ENCODE measurements around the gene SIK3.
"Not testable (repeated sequence)": the region's sequence is repeated elsewhere in the genome, so short reads cannot be mapped to it uniquely, and the experiment has no call there.

SIK3 gene

GRCh38 chr11:117075186-117075585 is 23.0 kb downstream of the SIK3 start:
- DNase-seq, result no peak

DNA sequence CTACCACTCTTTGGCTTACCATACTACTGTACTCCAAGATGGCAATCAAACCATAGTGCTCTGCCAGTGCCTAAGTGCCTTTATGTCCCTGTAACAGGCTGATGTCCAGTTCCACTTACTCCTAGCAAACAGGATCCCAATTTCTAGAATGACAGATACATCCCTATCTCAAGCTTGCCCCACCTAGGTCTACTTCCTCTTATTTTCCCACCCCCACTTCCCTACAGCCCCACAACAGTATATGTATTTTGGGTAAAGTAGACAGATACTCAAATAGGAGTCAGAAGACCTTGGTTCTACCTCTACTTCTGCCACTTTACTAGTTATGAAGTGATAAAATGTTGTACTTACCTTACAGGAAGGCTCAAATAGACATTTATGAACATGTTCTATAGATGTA is 24.1 kb downstream of the SIK3 start:
- DNase-seq, result no peak

GRCh38 chr11:117073539-117073938 is 24.7 kb downstream of the SIK3 start:
- DNase-seq, result no peak

GRCh38 chr11:117072517-117073461 is 25.4 kb downstream of the SIK3 start:
- DNase-seq, result no peak

DNA sequence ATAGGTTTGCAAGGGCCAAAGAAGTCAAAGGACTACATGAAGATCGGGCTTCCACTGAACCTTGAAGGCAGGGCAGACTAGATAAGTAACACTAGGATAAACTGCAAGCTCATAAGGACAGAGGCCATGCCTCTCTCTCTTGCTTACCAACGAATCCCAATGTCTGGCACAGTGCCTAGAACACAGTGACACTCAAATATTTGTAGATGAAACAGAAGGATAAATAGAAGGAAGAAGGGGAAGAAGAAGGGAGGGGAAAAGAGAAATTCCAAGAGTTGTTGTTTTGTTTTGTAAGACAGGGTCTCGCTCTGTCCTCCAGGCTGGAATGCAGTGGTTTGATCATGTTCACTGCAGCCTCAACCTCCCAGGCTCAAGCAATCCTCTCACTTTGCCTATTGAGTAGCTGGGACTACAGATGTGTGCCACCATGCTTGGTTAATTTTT is 26.9 kb downstream of the SIK3 start:
- DNase-seq, result no peak

- DNase-seq, result no peak
These were observed 28.2 kb downstream of the SIK3 start for GRCh38 chr11:117070016-117070415.

DNA sequence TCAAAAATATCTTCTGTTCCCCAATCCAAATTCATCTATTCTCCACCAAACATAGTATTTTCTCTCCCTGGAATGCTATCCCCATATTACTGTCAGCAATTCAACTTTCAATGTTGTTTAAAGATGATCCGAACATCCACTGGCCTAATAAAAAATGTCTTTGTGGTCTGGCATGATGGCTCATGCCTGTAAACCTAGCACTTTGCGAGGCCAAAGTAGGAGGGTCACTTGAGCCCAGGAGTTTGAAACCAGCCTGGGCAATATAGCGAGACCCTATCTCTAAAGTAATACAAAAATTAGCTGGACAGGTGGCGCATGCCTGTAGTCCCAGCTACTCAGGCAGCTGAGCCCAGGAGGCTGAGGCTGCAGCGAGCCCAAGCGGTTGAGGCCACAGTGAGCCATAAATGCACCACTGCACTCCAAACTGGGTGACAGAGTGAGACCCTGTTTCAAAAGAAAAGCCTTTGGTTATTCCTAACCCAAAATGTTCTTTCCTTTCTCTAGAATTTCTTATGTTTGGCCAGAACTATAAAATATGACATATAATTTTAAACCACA is 29.8 kb downstream of the SIK3 start:
- no peak for DNase-seq

- no peak for DNase-seq
These were observed 31.3 kb downstream of the SIK3 start for GRCh38 chr11:117066959-117067358.

- no peak for DNase-seq
These were observed 34.0 kb downstream of the SIK3 start for GRCh38 chr11:117064275-117064674.

GRCh38 chr11:117062498-117062897 is 35.7 kb downstream of the SIK3 start:
- no peak for DNase-seq

DNA sequence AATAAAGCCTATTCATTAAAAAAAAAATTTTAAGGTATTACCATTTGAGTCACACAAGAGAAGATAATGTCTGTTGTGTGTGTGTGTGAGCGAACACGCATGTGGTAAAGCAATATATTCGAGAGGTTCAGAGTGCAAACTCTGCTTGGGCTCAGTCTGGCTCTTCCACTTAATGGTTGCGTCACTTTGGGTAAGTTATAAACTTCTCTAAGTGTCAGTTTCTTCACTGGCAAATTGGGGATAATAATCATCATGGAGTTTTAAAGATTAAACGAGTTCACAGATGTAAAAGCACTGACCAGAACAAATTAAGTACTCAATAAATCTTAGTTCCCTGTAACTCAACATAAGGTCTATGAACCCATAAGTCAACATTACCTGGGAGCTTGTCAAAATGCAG is 37.0 kb downstream of the SIK3 start:
- no peak for DNase-seq

DNA sequence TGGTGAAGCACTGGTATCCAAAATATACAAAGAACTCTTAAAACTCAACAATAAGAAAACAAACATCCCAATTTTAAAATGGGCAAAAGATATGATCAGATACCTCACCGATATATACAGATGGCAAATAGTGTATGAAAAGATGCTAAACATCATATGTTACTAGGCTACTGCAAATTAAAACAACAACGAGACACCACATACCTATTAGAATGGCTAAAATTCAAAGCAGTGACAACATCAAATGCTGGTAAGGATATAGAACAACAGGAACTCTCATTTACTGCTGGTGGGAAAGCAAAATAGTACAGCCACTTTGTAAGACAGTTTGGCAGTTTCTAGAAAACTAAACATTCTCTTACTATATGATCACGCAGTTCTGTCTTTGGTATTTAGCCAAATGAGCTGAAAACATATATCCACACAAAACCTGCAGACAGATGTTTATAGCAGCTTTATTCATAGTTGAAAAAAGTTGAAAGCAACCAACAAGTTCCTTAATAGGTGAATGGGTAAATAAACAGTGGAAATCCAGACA is 38.5 kb downstream of the SIK3 start:
- DNase-seq, result no peak

DNA sequence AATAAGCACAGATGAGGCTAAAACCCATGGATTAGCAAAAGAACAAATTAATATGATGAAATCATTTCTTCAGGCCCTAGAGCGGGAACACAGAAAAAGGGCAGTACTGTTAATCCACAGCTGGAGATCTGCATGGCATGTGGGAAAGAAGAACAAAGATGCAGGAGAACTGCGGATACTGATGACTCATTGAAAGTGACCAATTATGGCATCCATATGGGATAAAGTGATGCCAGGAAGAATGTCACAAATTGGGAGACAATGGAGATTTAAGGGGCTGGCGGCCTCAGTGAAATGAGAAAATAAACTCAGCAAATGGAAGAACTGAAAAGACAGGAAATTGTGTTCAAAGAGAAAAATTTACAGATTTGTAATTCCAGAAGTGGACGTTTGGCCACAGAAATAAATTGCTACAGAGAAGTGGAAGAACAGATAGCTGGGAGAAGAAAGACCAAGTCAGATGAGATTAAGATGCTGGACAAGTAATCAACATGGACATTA is 39.4 kb downstream of the SIK3 start:
- DNase-seq, result no peak

DNA sequence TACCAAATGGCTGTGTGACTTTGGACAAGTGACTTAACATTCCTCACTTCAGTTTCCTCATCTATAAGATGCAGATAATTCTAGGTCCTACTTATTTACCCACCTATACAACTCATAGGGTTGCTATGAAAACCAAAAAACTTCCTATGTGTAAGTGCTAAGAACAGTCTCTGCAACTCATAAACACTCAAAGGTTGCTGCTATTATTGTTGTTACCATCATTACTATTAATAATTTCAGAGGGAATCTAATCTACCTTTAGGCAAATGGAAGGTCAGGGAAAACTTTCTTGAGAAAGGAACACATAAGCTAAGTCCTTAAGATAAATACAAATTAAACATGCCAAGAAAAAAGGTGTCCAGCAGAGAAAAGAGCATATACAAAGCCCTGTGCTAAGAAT is 40.5 kb downstream of the SIK3 start:
- no peak for DNase-seq

GRCh38 chr11:117057317-117057716 is 40.9 kb downstream of the SIK3 start:
- no peak for DNase-seq

- DNase-seq, result no peak
These were observed 42.8 kb downstream of the SIK3 start for GRCh38 chr11:117055469-117055868.

- no peak for DNase-seq
These were observed 43.8 kb downstream of the SIK3 start for GRCh38 chr11:117054382-117054781.

DNA sequence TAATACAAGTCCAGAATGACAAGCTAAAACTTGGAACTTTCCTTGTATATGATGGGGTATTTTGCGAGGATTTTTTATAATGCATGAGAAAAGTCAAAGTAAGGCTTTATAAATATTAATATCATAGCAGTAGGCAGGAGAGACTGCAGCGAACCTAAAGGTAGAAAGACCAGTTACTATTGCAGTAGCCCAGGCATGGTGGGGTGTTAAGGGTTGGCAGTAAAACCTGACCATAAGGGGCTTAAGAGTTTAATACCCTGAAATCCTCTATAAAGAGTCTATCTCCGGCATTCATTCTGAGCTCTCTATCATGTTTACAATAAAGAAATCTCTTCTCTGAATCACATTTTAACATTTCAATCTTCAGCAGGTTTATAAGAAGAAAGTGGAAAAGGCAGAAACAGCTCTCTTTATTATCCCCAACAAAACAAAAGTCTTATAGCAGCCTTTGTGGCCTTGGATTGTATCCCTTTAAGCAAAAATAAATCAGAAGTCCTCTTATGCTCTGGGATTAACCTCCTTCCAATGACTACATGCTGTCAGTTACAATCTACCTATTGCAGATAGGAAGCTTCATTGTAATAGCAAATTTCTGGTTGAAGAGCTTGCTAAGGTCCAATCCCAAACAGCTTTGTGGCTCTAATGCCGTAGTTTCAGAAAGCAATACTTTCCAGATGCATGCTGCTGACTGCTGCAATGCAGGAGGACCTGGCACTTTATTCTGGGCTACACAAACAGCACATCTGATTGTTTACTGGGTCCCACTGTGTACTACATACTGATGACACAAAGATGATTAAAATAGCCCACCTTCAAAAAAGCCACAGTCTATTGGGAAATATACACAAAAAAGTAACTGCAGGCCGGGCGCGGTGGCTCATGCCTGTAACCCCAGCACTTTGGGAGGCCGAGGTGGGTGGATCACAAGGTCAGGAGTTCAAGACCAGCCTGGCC is 45.8 kb downstream of the SIK3 start:
- no peak for DNase-seq

DNA sequence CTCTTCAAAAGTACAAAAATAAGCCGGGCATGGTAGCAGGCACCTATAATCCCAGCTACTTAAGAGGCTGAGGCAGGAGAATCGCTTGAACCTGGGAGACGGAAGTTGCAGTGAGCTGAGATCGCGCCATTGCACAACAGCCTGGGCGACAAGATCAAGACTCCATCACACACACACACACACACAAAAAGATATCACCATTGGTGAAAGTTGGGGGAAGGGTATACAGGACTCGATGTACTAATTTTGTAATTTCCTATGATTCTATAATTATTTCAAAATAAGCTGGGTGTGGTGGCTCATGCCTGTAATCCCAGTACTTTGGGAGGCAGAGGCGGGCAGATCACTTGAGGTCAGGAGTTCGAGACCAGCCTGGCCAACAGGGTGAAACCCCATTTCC is 48.1 kb downstream of the SIK3 start:
- not testable (repeated sequence) for DNase-seq

- DNase-seq, result not testable (repeated sequence)
These were observed 51.6 kb downstream of the SIK3 start for GRCh38 chr11:117046627-117047026.

GRCh38 chr11:117045956-117046355 is 52.3 kb downstream of the SIK3 start:
- DNase-seq, result no peak

- DNase-seq, result no peak
These were observed 53.0 kb downstream of the SIK3 start for GRCh38 chr11:117045196-117045595.
